ENCODE measurements around the gene MRTFA. TPM values are rescaled to one million over a fixed set of nuclear protein-coding genes. Genes with fewer than 3 reads are reported as not detected.
"Not testable (repeated sequence)": the region's sequence is repeated elsewhere in the genome, so short reads cannot be mapped to it uniquely, and the experiment has no call there.

MRTFA gene
- total and polyA plus RNA-seq, 9 of the 15 experiments (the other 6 are each of a cell fraction or from before 2014, with no cell fraction given): 0.84 to 21.1 (median 3.7) TPM

DNA sequence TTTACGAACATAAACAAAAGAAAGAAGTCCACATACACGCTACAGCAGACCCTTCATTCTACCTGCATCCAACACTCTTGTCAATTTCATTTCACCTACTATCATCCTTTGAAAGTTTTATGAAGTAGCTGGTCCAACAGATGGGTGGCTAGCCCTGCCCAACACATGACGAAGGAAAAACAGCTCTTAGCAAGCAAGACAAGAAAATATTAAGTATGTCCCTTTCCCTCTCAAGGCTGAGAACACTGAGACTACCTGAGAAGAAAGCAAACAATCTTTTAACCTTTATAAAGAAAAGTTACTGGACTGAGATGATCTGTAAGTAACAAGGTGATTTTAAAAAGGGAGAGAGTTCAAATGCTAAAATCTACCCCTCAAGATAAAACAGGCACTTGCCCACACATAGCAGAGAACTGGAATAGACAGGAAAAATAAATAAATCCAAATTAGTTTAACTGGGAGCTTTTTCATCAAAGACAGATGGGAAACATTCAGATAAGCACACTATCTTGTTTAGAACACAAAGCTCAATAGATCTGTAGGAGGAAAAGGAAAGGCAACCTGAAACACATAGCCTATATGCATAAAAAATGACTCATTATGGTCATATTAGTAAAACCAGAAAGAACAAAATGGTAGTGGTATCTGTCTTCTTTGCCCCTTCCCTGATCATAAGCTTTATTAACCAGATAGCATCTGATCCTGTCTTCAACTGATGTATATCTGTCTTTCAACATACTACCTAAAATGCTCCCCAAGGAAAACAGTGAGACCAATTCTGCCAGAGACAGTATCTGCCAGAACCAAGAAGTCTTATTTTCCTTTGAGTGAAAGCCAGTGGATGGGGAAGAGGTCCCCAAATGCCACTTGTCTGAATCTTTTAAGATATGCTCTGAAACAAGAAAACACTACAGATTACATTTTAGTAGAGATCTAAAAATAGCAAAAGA lies 104.3 kb downstream of the MRTFA start (continued):
- TF ChIP-seq, protein P1, sequence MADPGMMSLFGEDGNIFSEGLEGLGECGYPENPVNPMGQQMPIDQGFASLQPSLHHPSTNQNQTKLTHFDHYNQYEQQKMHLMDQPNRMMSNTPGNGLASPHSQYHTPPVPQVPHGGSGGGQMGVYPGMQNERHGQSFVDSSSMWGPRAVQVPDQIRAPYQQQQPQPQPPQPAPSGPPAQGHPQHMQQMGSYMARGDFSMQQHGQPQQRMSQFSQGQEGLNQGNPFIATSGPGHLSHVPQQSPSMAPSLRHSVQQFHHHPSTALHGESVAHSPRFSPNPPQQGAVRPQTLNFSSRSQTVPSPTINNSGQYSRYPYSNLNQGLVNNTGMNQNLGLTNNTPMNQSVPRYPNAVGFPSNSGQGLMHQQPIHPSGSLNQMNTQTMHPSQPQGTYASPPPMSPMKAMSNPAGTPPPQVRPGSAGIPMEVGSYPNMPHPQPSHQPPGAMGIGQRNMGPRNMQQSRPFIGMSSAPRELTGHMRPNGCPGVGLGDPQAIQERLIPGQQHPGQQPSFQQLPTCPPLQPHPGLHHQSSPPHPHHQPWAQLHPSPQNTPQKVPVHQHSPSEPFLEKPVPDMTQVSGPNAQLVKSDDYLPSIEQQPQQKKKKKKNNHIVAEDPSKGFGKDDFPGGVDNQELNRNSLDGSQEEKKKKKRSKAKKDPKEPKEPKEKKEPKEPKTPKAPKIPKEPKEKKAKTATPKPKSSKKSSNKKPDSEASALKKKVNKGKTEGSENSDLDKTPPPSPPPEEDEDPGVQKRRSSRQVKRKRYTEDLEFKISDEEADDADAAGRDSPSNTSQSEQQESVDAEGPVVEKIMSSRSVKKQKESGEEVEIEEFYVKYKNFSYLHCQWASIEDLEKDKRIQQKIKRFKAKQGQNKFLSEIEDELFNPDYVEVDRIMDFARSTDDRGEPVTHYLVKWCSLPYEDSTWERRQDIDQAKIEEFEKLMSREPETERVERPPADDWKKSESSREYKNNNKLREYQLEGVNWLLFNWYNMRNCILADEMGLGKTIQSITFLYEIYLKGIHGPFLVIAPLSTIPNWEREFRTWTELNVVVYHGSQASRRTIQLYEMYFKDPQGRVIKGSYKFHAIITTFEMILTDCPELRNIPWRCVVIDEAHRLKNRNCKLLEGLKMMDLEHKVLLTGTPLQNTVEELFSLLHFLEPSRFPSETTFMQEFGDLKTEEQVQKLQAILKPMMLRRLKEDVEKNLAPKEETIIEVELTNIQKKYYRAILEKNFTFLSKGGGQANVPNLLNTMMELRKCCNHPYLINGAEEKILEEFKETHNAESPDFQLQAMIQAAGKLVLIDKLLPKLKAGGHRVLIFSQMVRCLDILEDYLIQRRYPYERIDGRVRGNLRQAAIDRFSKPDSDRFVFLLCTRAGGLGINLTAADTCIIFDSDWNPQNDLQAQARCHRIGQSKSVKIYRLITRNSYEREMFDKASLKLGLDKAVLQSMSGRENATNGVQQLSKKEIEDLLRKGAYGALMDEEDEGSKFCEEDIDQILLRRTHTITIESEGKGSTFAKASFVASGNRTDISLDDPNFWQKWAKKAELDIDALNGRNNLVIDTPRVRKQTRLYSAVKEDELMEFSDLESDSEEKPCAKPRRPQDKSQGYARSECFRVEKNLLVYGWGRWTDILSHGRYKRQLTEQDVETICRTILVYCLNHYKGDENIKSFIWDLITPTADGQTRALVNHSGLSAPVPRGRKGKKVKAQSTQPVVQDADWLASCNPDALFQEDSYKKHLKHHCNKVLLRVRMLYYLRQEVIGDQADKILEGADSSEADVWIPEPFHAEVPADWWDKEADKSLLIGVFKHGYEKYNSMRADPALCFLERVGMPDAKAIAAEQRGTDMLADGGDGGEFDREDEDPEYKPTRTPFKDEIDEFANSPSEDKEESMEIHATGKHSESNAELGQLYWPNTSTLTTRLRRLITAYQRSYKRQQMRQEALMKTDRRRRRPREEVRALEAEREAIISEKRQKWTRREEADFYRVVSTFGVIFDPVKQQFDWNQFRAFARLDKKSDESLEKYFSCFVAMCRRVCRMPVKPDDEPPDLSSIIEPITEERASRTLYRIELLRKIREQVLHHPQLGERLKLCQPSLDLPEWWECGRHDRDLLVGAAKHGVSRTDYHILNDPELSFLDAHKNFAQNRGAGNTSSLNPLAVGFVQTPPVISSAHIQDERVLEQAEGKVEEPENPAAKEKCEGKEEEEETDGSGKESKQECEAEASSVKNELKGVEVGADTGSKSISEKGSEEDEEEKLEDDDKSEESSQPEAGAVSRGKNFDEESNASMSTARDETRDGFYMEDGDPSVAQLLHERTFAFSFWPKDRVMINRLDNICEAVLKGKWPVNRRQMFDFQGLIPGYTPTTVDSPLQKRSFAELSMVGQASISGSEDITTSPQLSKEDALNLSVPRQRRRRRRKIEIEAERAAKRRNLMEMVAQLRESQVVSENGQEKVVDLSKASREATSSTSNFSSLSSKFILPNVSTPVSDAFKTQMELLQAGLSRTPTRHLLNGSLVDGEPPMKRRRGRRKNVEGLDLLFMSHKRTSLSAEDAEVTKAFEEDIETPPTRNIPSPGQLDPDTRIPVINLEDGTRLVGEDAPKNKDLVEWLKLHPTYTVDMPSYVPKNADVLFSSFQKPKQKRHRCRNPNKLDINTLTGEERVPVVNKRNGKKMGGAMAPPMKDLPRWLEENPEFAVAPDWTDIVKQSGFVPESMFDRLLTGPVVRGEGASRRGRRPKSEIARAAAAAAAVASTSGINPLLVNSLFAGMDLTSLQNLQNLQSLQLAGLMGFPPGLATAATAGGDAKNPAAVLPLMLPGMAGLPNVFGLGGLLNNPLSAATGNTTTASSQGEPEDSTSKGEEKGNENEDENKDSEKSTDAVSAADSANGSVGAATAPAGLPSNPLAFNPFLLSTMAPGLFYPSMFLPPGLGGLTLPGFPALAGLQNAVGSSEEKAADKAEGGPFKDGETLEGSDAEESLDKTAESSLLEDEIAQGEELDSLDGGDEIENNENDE (IDR thresholded peaks at IDR 0.05; ENCODE audit: low read depth, low read length): no peak
- no peak for TF ChIP-seq TAF15 (IDR thresholded peaks at IDR 0.05; ENCODE audit: low read depth, low read length)
- TF ChIP-seq, protein P2, sequence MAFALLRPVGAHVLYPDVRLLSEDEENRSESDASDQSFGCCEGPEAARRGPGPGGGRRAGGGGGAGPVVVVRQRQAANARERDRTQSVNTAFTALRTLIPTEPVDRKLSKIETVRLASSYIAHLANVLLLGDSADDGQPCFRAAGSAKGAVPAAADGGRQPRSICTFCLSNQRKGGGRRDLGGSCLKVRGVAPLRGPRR (CRISPR knock-in tag; IDR thresholded peaks at IDR 0.05): no peak

DNA sequence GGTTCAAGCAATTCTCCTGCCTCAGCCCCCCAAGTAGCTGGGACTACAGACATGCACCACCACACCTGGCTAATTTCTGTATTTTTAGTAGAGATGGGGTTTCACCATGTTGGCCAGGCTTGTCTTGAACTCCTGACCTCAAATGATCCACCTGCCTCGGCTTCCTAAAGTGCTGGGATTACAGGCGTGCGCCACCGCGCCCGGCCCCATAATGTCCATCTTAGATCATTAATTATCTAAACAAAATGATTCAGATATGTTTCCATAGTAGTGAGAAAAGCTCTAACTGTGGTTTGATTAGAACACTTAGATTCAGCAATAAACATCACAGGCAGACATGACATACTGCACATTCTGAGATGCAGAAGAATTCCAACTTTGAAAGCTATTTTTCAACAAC lies 106.1 kb downstream of the MRTFA start:
- POLR2A ChIA-PET; DNase-seq (ENCODE audit: extremely low read depth in 1 of 4, low spot score in 3 of 4); H4K20me1 ChIP-seq (replicated peaks; ENCODE audit: control insufficient read depth, insufficient read depth, low read length); H2AFZ ChIP-seq (ENCODE audit: low read depth, low read length); H3K4me3 ChIP-seq; H3K79me2 ChIP-seq (ENCODE audit: control insufficient read depth, insufficient read depth, low read length); H3K9me1 ChIP-seq (ENCODE audit: control insufficient read depth, insufficient read depth, low read length); intact Hi-C loops (cut with micrococcal nuclease); H3K9ac ChIP-seq (ENCODE audit: insufficient read depth in 1 of 2, low read depth in 2 of 2, low read length in 2 of 2); H3K27ac ChIP-seq (ENCODE audit: extremely low read depth, low read depth, low read length); FAIRE-seq; H3K36me3 ChIP-seq (ENCODE audit: control insufficient read depth, insufficient read depth, low read length); in situ Hi-C loops (cut with MboI); H3K27me3 ChIP-seq (ENCODE audit: control insufficient read depth in 2 of 2, insufficient read depth in 2 of 2, low read length in 2 of 2); ATAC-seq; CTCF ChIA-PET (ENCODE audit: low intra/inter-chr PET ratio); H3K4me2 ChIP-seq (ENCODE audit: insufficient read depth, low read length); BruUV-seq (replicated peaks); H3K9me3 ChIP-seq (replicated peaks; ENCODE audit: control insufficient read depth, insufficient read depth, low read depth, low read length): not testable (repeated sequence)
- WGBS (ENCODE audit: insufficient coverage, low coverage, missing lambda C conversion rate): 88% methylated on average over 6 of the region's 6 CpGs
- peaks cover 0 to 33% of the 10 kb centered on the region in 2 experiments; a peak in 2 of 5 replicates for H3K4me1 ChIP-seq (replicated peaks in 1 of 2; ENCODE audit: control insufficient read depth in 2 of 2, insufficient read depth in 2 of 2, low read length in 2 of 2)
